ENCODE results near the gene RIPOR2.
"Not testable (repeated sequence)": the region's sequence is repeated elsewhere in the genome, so short reads cannot be mapped to it uniquely, and the experiment has no call there.

The RIPOR2 gene

DNA sequence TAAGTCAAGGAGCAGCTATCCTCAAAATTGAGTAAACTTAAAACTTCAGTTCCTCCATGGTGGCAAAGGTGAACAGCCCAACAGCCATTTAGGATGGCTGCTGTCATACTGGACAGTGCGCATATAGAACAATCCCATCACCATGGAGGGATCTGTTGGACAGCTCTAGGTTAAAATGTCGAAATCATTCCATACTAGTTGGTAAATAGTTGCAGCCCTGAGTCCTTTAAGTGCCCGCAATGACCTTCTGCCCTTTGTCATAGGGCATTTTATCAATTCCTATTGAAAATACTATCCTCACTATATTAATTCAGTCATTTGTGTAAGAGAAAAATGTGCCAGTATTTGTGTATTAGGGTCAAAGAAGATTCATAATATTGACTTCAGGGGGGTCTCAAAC is 128.2 kb downstream of the RIPOR2 start:
- DNase-seq (ENCODE audit: low read depth in 2 of 2): no peak

- no peak for DNase-seq (ENCODE audit: low read depth in 2 of 2)
Observed at GRCh38 chr6:24802271-24803059, 133.3 kb downstream of the RIPOR2 start.

DNA sequence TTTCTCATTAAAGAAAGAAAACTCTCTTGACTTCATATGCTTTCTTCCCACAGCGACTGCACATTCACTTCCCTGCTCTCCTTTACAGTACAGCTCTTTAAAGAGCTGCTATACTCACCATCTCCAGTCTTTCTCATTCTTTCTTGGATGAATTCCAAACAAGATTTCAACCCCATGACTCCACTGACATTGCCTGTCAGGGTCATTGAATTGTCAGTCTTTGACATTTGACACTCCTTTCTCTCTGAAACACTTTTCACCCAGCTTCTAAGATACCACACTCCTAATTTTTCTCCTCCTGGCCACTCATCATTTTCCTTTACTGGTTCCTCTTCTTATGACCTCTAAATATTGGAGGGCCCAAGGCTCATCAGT is 136.2 kb downstream of the RIPOR2 start:
- DNase-seq (ENCODE audit: low read depth in 2 of 2): no peak

DNA sequence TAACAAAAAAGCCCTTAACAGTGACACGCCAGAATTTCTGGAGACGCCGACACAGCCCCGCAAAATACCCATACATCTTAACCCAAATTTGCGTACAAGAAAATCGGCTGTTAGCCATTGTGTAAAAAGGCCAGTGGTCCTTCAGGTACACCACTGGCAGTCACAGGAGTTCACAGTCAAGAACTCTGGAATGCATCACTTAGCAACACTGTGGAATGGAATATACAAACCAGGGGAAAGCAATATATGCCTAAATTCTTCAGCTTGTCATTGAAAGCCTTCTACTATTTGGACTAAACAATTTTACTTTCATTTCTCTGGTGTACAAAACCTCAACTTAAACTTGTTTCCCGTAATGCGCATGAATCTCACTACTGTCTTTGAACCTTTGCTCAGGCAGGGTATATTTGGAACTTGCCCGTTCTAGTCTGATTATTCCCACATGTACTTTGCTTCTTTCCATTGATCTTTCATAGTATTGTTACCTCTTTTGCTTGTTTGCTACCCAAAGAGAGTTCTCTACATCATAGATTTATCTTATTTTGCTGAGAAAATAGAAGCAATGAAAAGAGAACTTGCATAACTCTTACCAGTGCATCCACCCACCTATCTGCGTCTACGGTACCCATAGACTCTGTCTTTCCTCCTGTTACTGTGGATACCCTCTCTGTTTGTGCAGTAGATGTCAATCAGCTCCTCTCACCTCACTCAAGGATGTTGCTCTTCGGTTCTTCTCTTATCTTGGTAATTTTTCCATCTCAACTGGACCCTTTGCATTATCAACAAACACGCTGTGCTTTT is 136.8 kb downstream of the RIPOR2 start, which contains the start of gene ARMH2:
ARMH2 (minus strand) TSS at position 178 of the 801 bp plus-strand sequence; CDS start at position 118, 60 bp downstream.
- DNase-seq (ENCODE audit: low read depth in 2 of 2): no peak

DNA sequence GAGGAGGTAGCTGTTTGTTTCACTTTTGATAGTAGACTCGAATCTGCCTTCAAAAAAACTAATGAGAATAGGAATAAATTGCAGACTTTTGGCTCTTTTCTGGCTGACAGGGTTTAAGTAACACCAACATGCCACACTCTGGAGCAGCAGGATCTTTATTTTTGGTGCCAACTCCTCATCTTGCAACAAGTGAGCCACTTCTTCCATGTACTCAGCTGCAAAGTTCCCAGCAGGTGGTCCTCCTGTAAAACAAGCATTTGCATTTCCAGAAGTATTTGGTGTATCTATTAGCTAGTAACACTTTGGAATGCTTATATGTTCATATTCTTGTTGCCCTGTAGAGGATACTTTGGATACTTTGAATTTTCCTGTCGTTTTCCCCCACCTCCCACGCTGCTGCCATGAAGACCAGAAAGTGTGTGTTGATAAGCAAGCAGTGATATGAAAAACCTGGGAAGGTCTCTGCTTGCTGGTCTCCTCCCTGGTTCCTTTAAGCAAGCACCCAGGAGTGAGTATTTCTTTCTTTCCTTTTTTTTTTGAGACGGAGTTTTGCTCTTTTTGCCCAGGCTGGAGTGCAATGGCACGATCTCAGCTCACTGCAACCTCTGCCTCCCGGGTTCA is 138.1 kb downstream of the RIPOR2 start:
- no peak for DNase-seq (ENCODE audit: low read depth in 2 of 2)

DNA sequence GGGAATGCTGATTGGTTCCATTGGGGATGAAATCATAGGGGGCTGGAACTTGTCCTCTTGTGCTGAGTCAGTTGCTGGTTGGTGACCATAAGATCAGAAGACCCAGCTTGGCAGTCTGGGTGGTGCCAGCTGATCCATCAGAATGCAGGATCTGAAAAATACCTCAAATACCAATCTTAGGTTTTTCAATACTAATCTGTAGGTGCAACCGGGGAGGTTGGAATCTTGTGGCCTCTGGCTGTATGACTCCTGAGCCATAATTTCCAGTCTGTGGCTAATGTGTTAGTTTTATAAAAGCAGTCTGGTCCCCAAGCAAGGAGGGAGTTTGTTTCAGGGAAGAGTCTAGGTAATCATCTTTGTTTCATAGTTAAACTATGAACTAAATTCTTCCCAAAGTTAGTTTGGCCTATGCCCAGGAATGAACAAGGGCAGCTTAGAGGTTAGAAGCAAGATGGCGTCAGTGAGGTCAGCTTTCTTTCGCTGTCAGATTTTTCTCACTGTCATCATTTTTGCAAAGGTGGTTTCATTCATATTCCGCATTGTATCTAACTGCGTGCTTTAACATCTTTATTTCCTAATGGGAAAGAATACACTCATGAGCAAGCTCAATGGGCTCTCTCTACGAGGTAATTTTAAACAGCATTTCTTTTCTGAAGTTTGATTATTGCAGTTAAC is 139.0 kb downstream of the RIPOR2 start:
- no peak for DNase-seq (ENCODE audit: low read depth in 2 of 2)

- peak; percentile 29 to 30 for DNase-seq (ENCODE audit: low read depth in 2 of 2)
Observed at GRCh38 chr6:24795106-24795505, 140.7 kb downstream of the RIPOR2 start.

DNA sequence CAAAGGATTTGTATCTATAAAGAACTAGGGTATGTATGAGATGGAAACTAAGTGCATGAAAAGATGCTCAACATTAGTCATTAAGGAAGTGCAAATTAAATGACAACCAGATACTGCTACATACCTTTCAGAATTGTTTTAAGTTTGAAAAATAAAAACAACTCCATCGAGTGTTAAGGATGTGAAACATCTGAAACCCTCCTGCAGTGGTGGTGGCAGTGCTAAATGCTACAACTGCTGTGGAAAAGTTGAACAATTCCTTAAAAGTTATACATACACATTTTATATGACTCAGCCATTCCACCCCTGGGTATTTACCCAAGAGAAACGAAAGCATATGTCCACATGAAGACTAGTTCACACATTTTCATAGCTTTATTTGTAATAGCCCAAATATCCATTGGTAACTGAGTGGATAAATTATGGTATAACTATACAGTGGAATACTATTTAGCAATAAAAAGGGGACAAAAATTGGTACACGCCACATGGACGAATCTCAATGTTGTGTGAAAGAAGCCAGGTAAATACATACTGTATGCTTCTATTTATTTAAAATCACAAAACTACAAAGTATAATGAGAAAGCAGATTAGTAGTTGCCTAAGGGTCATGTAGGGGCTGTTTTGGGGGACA is 147.6 kb downstream of the RIPOR2 start:
- DNase-seq (ENCODE audit: low read depth in 2 of 2): peak in 1 of 2 experiments; percentile 7

DNA sequence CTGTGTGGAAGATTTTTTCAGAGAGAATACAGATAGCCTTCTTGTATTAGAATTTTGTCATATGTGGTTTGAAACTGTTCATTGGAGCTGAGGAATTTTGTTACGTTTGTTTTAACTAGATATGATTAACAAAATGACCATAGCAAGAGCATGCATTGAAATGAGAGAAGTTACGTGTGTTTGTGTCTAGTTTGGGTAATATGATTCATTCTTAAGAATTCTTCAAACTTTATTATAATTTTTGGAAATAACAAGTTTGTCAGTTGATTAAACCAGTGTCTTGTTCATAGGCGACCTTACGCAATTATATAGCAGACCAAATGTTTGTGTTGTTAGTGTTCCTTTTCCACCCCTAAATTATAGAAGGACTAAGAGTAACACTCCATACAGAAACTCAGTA is 155.6 kb downstream of the RIPOR2 start:
- DNase-seq (ENCODE audit: low read depth in 2 of 2): peak in 1 of 2 experiments; percentile 12

DNA sequence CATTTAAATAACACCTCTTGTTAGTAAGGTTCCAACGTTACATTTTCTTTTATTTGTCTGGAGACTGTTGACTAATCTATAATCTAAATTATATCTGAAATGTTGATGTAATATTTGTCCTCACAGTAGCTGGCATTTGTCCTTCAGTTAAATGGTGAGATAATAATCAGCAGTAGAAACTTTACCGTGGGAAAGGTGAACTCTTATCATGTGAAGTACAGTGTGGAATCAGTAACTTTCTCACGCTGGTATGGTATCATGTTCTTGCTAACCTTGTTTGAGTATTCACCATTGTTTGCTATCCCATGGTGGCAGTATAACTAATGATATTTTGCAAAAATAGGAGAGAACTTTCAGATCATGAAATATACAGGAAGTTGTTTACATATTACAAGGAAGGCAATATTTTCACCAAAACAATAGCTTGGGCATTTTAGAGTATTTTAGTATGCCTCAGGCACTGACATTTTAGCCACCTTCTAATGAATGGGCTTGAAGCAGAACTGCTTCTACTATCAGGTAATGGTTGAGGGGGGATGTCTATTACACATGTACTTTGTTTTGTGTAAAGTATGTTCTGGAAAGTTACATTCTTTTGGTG is 156.2 kb downstream of the RIPOR2 start:
- DNase-seq (ENCODE audit: low read depth in 2 of 2): no peak

GRCh38 chr6:24778878-24779277 is 156.9 kb downstream of the RIPOR2 start:
- no peak for DNase-seq (ENCODE audit: low read depth in 2 of 2)

DNA sequence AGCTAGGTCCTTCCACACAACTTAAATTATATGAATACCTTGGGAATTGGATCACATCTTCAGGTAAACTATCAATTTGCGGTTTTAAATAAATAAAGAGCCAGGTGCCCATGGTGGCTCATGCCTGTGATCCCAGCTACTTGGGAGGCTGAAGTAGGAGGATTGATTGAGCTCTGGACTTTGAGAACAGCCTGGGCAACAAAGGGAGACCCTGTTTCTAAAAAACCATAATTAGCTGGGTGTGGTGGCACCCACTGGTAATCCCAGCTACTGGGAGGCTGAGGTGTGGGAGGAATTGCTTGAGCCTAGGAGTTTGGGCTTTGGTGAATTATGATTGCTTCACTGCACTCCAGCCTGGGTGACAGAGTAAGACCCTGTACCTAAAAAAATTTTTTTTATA is 157.6 kb downstream of the RIPOR2 start:
- DNase-seq (ENCODE audit: low read depth in 2 of 2): no peak

DNA sequence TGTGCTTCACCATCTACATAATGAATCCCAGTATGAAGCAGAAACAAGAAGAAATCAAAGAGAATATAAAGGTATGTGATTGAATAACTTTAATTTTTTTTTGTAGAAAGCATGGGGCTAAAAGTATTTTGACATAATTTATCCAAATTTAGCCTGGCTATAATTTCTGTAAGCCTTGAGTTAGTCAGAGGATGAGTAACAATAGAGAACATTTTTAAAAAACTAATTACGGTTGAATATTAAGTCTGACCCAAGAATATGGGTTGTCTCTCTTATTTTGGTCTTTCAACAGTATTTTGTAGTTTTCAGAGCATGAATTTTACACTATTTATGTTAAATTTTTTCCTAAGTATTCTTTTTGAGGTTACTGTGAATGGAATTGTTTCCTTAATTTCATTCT is 158.5 kb downstream of the RIPOR2 start:
- no peak for DNase-seq (ENCODE audit: low read depth in 2 of 2)

GRCh38 chr6:24775520-24776058 is 160.2 kb downstream of the RIPOR2 start:
- DNase-seq (ENCODE audit: low read depth in 2 of 2): peak in 1 of 2 experiments; percentile 13

GRCh38 chr6:24774696-24775519 is 160.9 kb downstream of the RIPOR2 start, which contains the start of gene GMNN:
TSS of gene GMNN (plus strand) at chr6:24774937. CDS start at chr6:24777247, 2,310 bp downstream.
- DNase-seq (ENCODE audit: low read depth in 2 of 2): peak; percentile 84 to 86

GRCh38 chr6:24768361-24768760 is 167.4 kb downstream of the RIPOR2 start:
- DNase-seq (ENCODE audit: low read depth in 2 of 2): peak; percentile 66 to 71

GRCh38 chr6:24766680-24767462 is 168.9 kb downstream of the RIPOR2 start:
- peak in 1 of 2 experiments; percentile 28 for DNase-seq (ENCODE audit: low read depth in 2 of 2)

DNA sequence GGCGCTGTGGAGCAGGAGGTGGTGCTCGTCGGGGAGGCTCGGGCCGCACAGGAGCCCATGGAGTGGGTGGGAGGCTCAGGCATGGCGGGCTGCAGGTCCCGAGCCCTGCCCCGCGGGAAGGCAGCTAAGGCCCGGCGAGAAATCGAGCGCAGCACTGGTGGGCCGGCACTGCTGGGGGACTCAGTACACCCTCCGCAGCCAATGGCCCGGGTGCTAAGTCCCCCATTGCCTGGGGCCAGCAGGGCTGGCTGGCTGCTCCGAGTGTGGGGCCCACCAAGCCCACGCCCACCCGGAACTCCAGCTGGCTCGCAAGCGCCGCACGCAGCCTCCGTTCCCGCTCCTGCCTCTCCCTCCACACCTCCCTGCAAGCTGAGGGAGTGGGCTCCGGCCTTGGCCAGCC is 169.8 kb downstream of the RIPOR2 start:
- not testable (repeated sequence) for DNase-seq (ENCODE audit: low read depth in 2 of 2)
